GM18511 (cell line): Measurements from ENCODE around the gene TBX4.
"Not testable (repeated sequence)": the region's sequence is repeated elsewhere in the genome, so short reads cannot be mapped to it uniquely, and the experiment has no call there.

Experiments
- ATAC-seq: cut with Tn5 transposase; IDR thresholded peaks from one replicate; pipeline ENCODE4 v1.9.1; 2021; ENCODE audit warnings: mild to moderate bottlenecking, moderate library complexity; ENCODE audit not compliant: unreplicated experiment

TBX4 gene

GRCh38 chr17:61496174-61496956 lies 44.1 kb downstream of the TBX4 start:
- no peak for ATAC-seq

GRCh38 chr17:61496957-61497653 lies 44.9 kb downstream of the TBX4 start:
- ATAC-seq: no peak

GRCh38 chr17:61498042-61498994 lies 46.1 kb downstream of the TBX4 start:
- ATAC-seq: no peak

- no peak for ATAC-seq
Measured at GRCh38 chr17:61499632-61500031, 47.4 kb downstream of the TBX4 start.

- ATAC-seq: no peak
Measured at GRCh38 chr17:61500287-61500686, 48.1 kb downstream of the TBX4 start.

GRCh38 chr17:61502292-61502691 lies 50.1 kb downstream of the TBX4 start:
- no peak for ATAC-seq

- no peak for ATAC-seq
Measured at GRCh38 chr17:61503961-61504360, 51.7 kb downstream of the TBX4 start.

GRCh38 chr17:61504697-61505096 lies 52.5 kb downstream of the TBX4 start:
- no peak for ATAC-seq

GRCh38 chr17:61505846-61506627 lies 53.8 kb downstream of the TBX4 start:
- ATAC-seq: no peak

- ATAC-seq: no peak
Measured at GRCh38 chr17:61507383-61508066, 55.3 kb downstream of the TBX4 start.

GRCh38 chr17:61508912-61509311 lies 56.7 kb downstream of the TBX4 start:
- no peak for ATAC-seq

GRCh38 chr17:61509454-61509853 lies 57.2 kb downstream of the TBX4 start:
- not testable (repeated sequence) for ATAC-seq

GRCh38 chr17:61510237-61510636 lies 58.0 kb downstream of the TBX4 start:
- ATAC-seq: no peak

GRCh38 chr17:61510991-61511390 lies 58.8 kb downstream of the TBX4 start:
- ATAC-seq: no peak

- ATAC-seq: no peak
Measured at GRCh38 chr17:61511480-61512182, 59.4 kb downstream of the TBX4 start.

- no peak for ATAC-seq
Measured at GRCh38 chr17:61514491-61514890, 62.3 kb downstream of the TBX4 start.

- ATAC-seq: no peak
Measured at GRCh38 chr17:61517265-61517664, 65.0 kb downstream of the TBX4 start.

- ATAC-seq: no peak
Measured at GRCh38 chr17:61517843-61518606, 65.8 kb downstream of the TBX4 start.

- no peak for ATAC-seq
Measured at GRCh38 chr17:61519139-61519538, 66.9 kb downstream of the TBX4 start.
